Measurements from ENCODE around the gene NR6A1. TPM values are rescaled to one million over a fixed set of nuclear protein-coding genes. Genes with fewer than 3 reads are reported as not detected.
"Not testable (repeated sequence)": the region's sequence is repeated elsewhere in the genome, so short reads cannot be mapped to it uniquely, and the experiment has no call there.

The NR6A1 gene
- total and polyA plus RNA-seq, 2 of the 13 experiments (the other 11 are each of a cell fraction or from before 2014, with no cell fraction given) = 28.1 to 31.5 TPM

DNA sequence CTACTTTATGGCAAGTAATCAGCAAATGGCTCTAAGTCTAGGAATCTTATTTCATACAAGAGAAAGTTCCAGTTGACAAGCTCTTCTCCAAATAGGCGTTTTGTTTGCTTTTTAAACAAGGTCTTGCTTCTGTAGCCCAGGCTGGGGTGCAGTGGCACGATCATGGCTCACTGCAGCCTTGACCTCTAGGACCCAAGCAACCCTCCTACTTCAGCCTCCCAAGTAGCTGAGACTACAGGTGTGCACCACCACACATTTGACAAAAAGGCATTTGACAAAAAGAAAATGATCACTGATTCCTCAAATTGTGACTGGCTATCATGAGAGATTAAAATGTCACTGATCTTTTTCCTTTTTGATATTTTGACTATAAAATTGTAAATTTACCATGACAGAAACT lies 31.8 kb downstream of the NR6A1 start (continued):
- TF ChIP-seq, protein P1, sequence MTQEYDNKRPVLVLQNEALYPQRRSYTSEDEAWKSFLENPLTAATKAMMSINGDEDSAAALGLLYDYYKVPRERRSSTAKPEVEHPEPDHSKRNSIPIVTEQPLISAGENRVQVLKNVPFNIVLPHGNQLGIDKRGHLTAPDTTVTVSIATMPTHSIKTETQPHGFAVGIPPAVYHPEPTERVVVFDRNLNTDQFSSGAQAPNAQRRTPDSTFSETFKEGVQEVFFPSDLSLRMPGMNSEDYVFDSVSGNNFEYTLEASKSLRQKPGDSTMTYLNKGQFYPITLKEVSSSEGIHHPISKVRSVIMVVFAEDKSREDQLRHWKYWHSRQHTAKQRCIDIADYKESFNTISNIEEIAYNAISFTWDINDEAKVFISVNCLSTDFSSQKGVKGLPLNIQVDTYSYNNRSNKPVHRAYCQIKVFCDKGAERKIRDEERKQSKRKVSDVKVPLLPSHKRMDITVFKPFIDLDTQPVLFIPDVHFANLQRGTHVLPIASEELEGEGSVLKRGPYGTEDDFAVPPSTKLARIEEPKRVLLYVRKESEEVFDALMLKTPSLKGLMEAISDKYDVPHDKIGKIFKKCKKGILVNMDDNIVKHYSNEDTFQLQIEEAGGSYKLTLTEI (CRISPR knock-in tag; conservative IDR thresholded peaks at IDR 0.05) = no peak
- TF ChIP-seq ZNF234 (CRISPR knock-in tag; conservative IDR thresholded peaks at IDR 0.05) = no peak
- TF ChIP-seq NR2F6 (IDR thresholded peaks at IDR 0.05) = peak; percentile 48; the same call in 1 of the 2 replicates
- TF ChIP-seq NR2F6 (CRISPR knock-in tag; IDR thresholded peaks at IDR 0.05) = peak; percentile 81

DNA sequence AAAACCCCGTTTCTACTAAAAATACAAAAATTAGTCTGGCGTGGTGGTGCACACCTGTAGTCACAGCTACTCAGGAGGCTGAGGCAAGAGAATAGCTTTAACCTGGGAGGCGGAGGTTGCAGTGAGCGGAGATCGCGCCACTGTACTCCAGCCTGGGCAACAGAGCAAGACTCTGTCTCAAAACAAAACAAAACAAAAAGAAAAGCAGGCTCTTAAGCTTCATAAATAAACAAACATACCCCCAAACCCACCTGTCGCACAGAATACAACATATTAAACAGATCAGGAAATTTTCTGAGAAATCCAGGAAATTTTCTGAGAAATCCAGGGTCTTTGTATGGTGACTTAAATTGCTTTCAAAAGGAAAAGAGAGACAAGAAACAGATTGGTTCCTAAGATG lies 33.0 kb downstream of the NR6A1 start:
- CTCF ChIA-PET (ENCODE audit: low intra/inter-chr PET ratio, low total read pairs) = not testable (repeated sequence)

DNA sequence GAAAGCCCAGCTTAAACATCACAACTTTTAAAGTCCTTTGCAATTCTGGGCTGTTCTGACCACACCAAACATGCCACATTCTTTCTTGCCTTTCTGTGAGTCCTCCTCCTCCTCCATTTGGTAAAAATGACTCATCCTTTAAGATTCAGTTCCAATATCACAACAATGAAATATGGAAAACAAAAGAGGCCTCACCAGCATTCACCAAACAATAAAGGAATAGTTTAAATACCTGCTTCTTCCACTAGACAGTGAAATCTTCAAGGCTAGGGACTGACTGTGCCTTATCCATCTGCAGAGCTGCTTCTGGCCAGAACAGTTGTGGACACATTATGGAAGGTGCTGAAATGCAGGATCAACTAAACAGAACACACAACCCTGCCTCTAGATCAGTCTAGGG lies 36.0 kb downstream of the NR6A1 start:
- Histone ChIP-seq H3K4me2 (ENCODE audit: low read depth, low read length) (no peak overlapping the region), H3K27ac (ENCODE audit: extremely low read length, insufficient read depth, low read length) (peak overlapping the region; percentile 64), H3K4me1 (ENCODE audit: insufficient read depth, low read length) (peaks cover 49% of the 10 kb centered on the region), H2AFZ (ENCODE audit: low read length) (no peak overlapping the region), H4K20me1 (ENCODE audit: insufficient read depth, low read length) (no peaks in the 10 kb centered on the region), H3K36me3 (replicated peaks in 1 of 2; ENCODE audit: control insufficient read depth in 1 of 2, insufficient read depth in 2 of 2, low read length in 2 of 2) (peaks cover 0 to 10% of the 10 kb centered on the region in 2 experiments; a peak in 3 of 5 replicates), H3K4me3 (replicated peaks in 1 of 3; ENCODE audit: insufficient read depth in 1 of 3, low read depth in 2 of 3, low read length in 3 of 3) (no peak overlapping the region), H3K9ac (ENCODE audit: insufficient read depth, low read depth, low read length) (no peak overlapping the region), H3K27me3 (ENCODE audit: control insufficient read depth in 1 of 2, insufficient read depth in 2 of 2, low read length in 2 of 2) (no peaks in the 10 kb centered on the region; a peak in 1 of 5 replicates), H3K79me2 (ENCODE audit: insufficient read depth, low read length) (peaks cover 13% of the 10 kb centered on the region), H3K9me3 (ENCODE audit: low read length) (peaks cover 4% of the 10 kb centered on the region; the same call in 1 of the 2 replicates)
- ChIA-PET CTCF (ENCODE audit: low intra/inter-chr PET ratio, low total read pairs) (no interaction called here), POLR2A (interaction anchor here (1.0 to 1.7 kb wide), 2 partner anchors 8 to 14 kb away, joined by 3 read pairs; no protein-coding TSS in a partner anchor)
- TF ChIP-seq, protein P2, sequence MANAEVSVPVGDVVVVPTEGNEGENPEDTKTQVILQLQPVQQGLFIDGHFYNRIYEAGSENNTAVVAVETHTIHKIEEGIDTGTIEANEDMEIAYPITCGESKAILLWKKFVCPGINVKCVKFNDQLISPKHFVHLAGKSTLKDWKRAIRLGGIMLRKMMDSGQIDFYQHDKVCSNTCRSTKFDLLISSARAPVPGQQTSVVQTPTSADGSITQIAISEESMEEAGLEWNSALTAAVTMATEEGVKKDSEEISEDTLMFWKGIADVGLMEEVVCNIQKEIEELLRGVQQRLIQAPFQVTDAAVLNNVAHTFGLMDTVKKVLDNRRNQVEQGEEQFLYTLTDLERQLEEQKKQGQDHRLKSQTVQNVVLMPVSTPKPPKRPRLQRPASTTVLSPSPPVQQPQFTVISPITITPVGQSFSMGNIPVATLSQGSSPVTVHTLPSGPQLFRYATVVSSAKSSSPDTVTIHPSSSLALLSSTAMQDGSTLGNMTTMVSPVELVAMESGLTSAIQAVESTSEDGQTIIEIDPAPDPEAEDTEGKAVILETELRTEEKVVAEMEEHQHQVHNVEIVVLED (CRISPR knock-in tag; IDR thresholded peaks at IDR 0.05; ENCODE audit: borderline replicate concordance) = no peak
- TF ChIP-seq SIX1 (CRISPR knock-in tag; IDR thresholded peaks at IDR 0.05; ENCODE audit: borderline replicate concordance) (no peak), SOX13 (IDR thresholded peaks at IDR 0.05) (no peak), SOX13 (CRISPR knock-in tag; conservative IDR thresholded peaks at IDR 0.05 in 1 of 2, IDR thresholded peaks at IDR 0.05 in 1 of 2) (peak in 1 of 2 experiments; percentile 22; a peak in 2 of 4 replicates), FOSL2 (CRISPR knock-in tag; IDR thresholded peaks at IDR 0.05) (peak; percentile 13; the same call in 1 of the 2 replicates), MIXL1 (CRISPR knock-in tag; IDR thresholded peaks at IDR 0.05) (no peak)
- ATAC-seq (no peak), DNase-seq (ENCODE audit: low spot score) (peak; percentile 44), FAIRE-seq (no peak)
- intact Hi-C loops (cut with micrococcal nuclease; ENCODE audit: unreplicated experiment) (no loop called here), in situ Hi-C loops (cut with HindIII; ENCODE audit: extremely low pct_ligation_motif_present, low pct_unique_long_range_greater_than_20kb) (no loop called here)
- BruUV-seq (replicated peaks) = no TSS peak

More for the DNA sequence above, 33.0 kb downstream of the NR6A1 start:
- TF ChIP-seq ZNF121 (CRISPR knock-in tag; IDR thresholded peaks at IDR 0.05) = 0 out of 2 replicates have a peak, but pooled peaks have one; percentile 18
- DNase-seq (ENCODE audit: low spot score); H3K27ac ChIP-seq (ENCODE audit: extremely low read length, insufficient read depth, low read length); H3K27me3 ChIP-seq (ENCODE audit: control insufficient read depth in 1 of 2, insufficient read depth in 2 of 2, low read length in 2 of 2); in situ Hi-C loops (cut with HindIII; ENCODE audit: extremely low pct_ligation_motif_present, low pct_unique_long_range_greater_than_20kb); FAIRE-seq; BruUV-seq (replicated peaks); H4K20me1 ChIP-seq (ENCODE audit: insufficient read depth, low read length); intact Hi-C loops (cut with micrococcal nuclease; ENCODE audit: unreplicated experiment); ATAC-seq; H3K4me2 ChIP-seq (ENCODE audit: low read depth, low read length); H2AFZ ChIP-seq (ENCODE audit: low read length); H3K9me3 ChIP-seq (ENCODE audit: low read length); H3K4me3 ChIP-seq (replicated peaks in 1 of 3; ENCODE audit: insufficient read depth in 1 of 3, low read depth in 2 of 3, low read length in 3 of 3); H3K9ac ChIP-seq (ENCODE audit: insufficient read depth, low read depth, low read length); H3K36me3 ChIP-seq (replicated peaks in 1 of 2; ENCODE audit: control insufficient read depth in 1 of 2, insufficient read depth in 2 of 2, low read length in 2 of 2); POLR2A ChIA-PET: not testable (repeated sequence)
- WGBS (ENCODE audit: low lambda C conversion rate) = over 99% methylated on average over 7 of the region's 7 CpGs
- Histone ChIP-seq H3K4me1 (ENCODE audit: insufficient read depth, low read length) (peaks cover 43% of the 10 kb centered on the region), H3K79me2 (ENCODE audit: insufficient read depth, low read length) (peaks cover 23% of the 10 kb centered on the region)
